Measurements from ENCODE around the gene PLCXD1. TPM values are rescaled to one million over a fixed set of nuclear protein-coding genes. Genes with fewer than 3 reads are reported as not detected.
"Not testable (repeated sequence)": the region's sequence is repeated elsewhere in the genome, so short reads cannot be mapped to it uniquely, and the experiment has no call there.

Gene PLCXD1
- total and polyA plus RNA-seq, 7 experiments from 2014 or later = 3.2 to 51.1 (median 30.7) TPM

- ATAC-seq; H3K4me3 ChIP-seq (ENCODE audit: low read length); H3K4me1 ChIP-seq (ENCODE audit: control insufficient read depth in 2 of 2, insufficient read depth in 2 of 2, low read length in 2 of 2); H3K27ac Mint-ChIP-seq; CTCF ChIA-PET; H3K27me3 Mint-ChIP-seq; H3K4me3 Mint-ChIP-seq; intact Hi-C loops (cut with micrococcal nuclease); H3K9me3 ChIP-seq (ENCODE audit: control insufficient read depth in 2 of 3, low read length in 3 of 3); POLR2A ChIA-PET; DNase-seq; H3K27me3 ChIP-seq (ENCODE audit: control insufficient read depth in 2 of 2, insufficient read depth in 2 of 2, low read length in 2 of 2); H3K36me3 ChIP-seq (ENCODE audit: control insufficient read depth in 2 of 3, insufficient read depth in 3 of 3, low read length in 3 of 3); H3K27ac ChIP-seq (ENCODE audit: low read depth, low read length); H3K9me3 Mint-ChIP-seq: not testable (repeated sequence)
- H3K4me1 Mint-ChIP-seq = peaks cover 0 to 21% (median 14%) of the 10 kb centered on the region in 7 donors
- H3K36me3 Mint-ChIP-seq = peaks cover 0 to 37% (median 5%) of the 10 kb centered on the region in 5 donors
These were observed 70.1 kb downstream of the PLCXD1 start for GRCh38 chrX:351324-351641.

DNA sequence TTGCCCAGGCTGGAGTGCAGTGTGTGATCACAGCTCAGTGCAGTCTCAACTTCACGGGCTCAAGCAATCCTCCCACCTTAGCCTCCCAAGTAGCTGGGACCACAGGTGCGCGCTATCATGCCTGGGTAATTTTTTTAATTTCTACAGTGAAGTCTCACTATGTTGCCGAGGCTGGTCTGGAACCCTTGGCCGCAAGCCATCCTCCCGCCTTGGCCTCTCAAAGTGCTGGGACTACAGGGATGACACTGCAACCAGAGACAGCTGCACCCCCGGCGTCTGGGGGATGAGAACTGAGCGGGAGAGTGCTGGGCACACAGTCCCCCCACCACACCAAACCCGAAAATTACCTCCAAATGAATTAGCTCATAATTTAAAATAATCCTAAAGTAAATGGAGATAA, 70.6 kb downstream of the PLCXD1 start:
- intact Hi-C loops (cut with micrococcal nuclease) = no loop called here
- H3K36me3 Mint-ChIP-seq = peaks cover 0 to 37% (median 5%) of the 10 kb centered on the region in 5 donors
- DNase-seq (no peak), ATAC-seq (no peak)
- Histone ChIP-seq H3K27me3 (ENCODE audit: control insufficient read depth in 2 of 2, insufficient read depth in 2 of 2, low read length in 2 of 2) (no peaks in the 10 kb centered on the region), H3K9me3 (ENCODE audit: control insufficient read depth in 2 of 3, low read length in 3 of 3) (no peaks in the 10 kb centered on the region), H3K4me1 (ENCODE audit: control insufficient read depth in 2 of 2, insufficient read depth in 2 of 2, low read length in 2 of 2) (peaks cover 0 to 5% of the 10 kb centered on the region in 2 donors), H3K36me3 (ENCODE audit: control insufficient read depth in 2 of 3, insufficient read depth in 3 of 3, low read length in 3 of 3) (peaks cover 0 to 5% (median 0%) of the 10 kb centered on the region in 3 experiments), H3K27ac (ENCODE audit: low read depth, low read length) (no peak overlapping the region), H3K4me3 (ENCODE audit: low read length) (no peak overlapping the region)
- POLR2A ChIA-PET = no interaction called here
- no peak overlapping the region for H3K27ac Mint-ChIP-seq
- no peaks in the 10 kb centered on the region for H3K27me3 Mint-ChIP-seq
- H3K4me3 Mint-ChIP-seq = no peak overlapping the region
- H3K4me1 Mint-ChIP-seq = peaks cover 4 to 26% (median 18%) of the 10 kb centered on the region in 7 donors
- H3K9me3 Mint-ChIP-seq = no peaks in the 10 kb centered on the region
- CTCF ChIA-PET = no interaction called here

GRCh38 chrX:352181-352580, 71.0 kb downstream of the PLCXD1 start:
- Mint-ChIP-seq H3K27ac (no peak overlapping the region), H3K9me3 (peaks cover 0 to 3% (median 1%) of the 10 kb centered on the region in 11 donors), H3K27me3 (no peaks in the 10 kb centered on the region), H3K36me3 (peaks cover 3 to 38% (median 7%) of the 10 kb centered on the region in 5 donors), H3K4me3 (peak overlapping the region in 1 of 10 donors; percentile 41), H3K4me1 (peaks cover 8 to 30% (median 23%) of the 10 kb centered on the region in 7 donors)
- POLR2A ChIA-PET = no interaction called here
- intact Hi-C loops (cut with micrococcal nuclease) = no loop called here
- Histone ChIP-seq H3K4me3 (ENCODE audit: low read length) (no peak overlapping the region), H3K36me3 (ENCODE audit: control insufficient read depth in 2 of 3, insufficient read depth in 3 of 3, low read length in 3 of 3) (peaks cover 0 to under 1% (median 0%) of the 10 kb centered on the region in 3 experiments), H3K9me3 (ENCODE audit: control insufficient read depth in 2 of 3, low read length in 3 of 3) (no peaks in the 10 kb centered on the region), H3K27me3 (ENCODE audit: control insufficient read depth in 2 of 2, insufficient read depth in 2 of 2, low read length in 2 of 2) (no peaks in the 10 kb centered on the region), H3K4me1 (ENCODE audit: control insufficient read depth in 2 of 2, insufficient read depth in 2 of 2, low read length in 2 of 2) (peaks cover 0 to 9% of the 10 kb centered on the region in 2 donors), H3K27ac (ENCODE audit: low read depth, low read length) (no peak overlapping the region)
- DNase-seq (no peak), ATAC-seq (no peak)
- CTCF ChIA-PET = no interaction called here

DNA sequence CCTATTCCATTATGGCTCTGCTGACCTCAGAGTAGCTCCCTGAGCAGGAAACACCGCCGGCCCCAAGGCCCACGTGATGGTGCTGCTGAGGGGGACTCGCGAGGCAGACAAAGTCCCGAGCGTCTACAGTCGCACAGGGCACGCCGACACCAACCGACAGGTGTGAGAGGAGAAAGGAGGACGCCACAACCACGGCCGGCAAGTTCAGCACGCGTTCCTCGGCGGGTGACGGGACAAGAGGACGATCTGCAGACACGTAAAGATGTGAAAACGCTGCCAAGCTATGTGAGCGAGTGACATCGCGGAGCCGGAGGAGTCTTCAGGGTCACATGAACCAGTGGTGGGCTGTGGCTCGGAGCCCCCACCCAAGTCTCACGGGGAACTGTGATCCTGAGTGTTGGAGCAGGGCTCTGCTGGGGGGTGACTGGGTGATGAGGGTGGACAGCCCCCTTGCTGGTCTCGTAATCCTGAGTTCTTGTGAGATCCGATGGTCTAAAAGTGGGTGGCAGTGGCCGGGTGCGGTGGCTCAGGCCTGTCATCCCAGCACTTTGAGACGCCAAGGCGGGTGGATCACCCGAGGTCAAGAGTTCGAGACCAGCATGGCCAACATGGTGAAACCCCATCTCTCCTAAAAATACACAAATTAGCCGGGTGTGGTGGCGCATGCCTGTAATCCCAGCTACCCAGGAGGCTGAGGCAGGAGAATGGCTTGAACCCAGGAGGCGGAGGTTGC, 71.6 kb downstream of the PLCXD1 start:
- H3K27ac ChIP-seq (ENCODE audit: low read depth, low read length) = no peak overlapping the region
- peaks cover 0 to 9% (median 7%) of the 10 kb centered on the region in 11 donors for H3K9me3 Mint-ChIP-seq
- H3K9me3 ChIP-seq (ENCODE audit: control insufficient read depth in 2 of 3, low read length in 3 of 3) = no peaks in the 10 kb centered on the region
- no peaks in the 10 kb centered on the region for H3K27me3 ChIP-seq (ENCODE audit: control insufficient read depth in 2 of 2, insufficient read depth in 2 of 2, low read length in 2 of 2)
- peaks cover 0 to 15% of the 10 kb centered on the region in 2 donors for H3K4me1 ChIP-seq (ENCODE audit: control insufficient read depth in 2 of 2, insufficient read depth in 2 of 2, low read length in 2 of 2)
- POLR2A ChIA-PET = no interaction called here
- H3K4me1 Mint-ChIP-seq = peaks cover 14 to 36% (median 28%) of the 10 kb centered on the region in 7 donors
- DNase-seq (no peak), ATAC-seq (no peak)
- no peak overlapping the region for H3K4me3 ChIP-seq (ENCODE audit: low read length)
- peak overlapping the region in 2 of 9 donors; percentile 59 to 62 for H3K27ac Mint-ChIP-seq
- CTCF ChIA-PET = no interaction called here
- peak overlapping the region in 1 of 10 donors; percentile 41 for H3K4me3 Mint-ChIP-seq
- H3K27me3 Mint-ChIP-seq = no peaks in the 10 kb centered on the region
- no peaks in the 10 kb centered on the region for H3K36me3 ChIP-seq (ENCODE audit: control insufficient read depth in 2 of 3, insufficient read depth in 3 of 3, low read length in 3 of 3)
- H3K36me3 Mint-ChIP-seq = peaks cover 8 to 42% (median 13%) of the 10 kb centered on the region in 5 donors
- intact Hi-C loops (cut with micrococcal nuclease) = no loop called here

Other genes with a start within 250 kb of the PLCXD1 start
- gene GTPBP6, start 37.4 kb downstream of the PLCXD1 start, total RNA-seq = 10 to 100 TPM; 52.1 to 95.2 (median 75.1) TPM
- 10 to 100 TPM; 38.9 to 68.0 TPM for gene GTPBP6, start 37.4 kb downstream of the PLCXD1 start, polyA plus RNA-seq
- gene PPP2R3B, start 105.5 kb downstream of the PLCXD1 start, total RNA-seq = 10 to 100 TPM; 24.9 to 53.5 (median 32.5) TPM
- 10 to 100 TPM in 1 of 2 donors, 1 to 10 TPM in 1; 7.3 to 13.8 TPM for gene PPP2R3B, start 105.5 kb downstream of the PLCXD1 start, polyA plus RNA-seq

Data from naive thymus-derived CD4-positive, alpha-beta T cell (primary cell).